HepG2 (cell line): Measurements from ENCODE around the gene ZNF584. TPM values are rescaled to one million over a fixed set of nuclear protein-coding genes. Genes with fewer than 3 reads are reported as not detected.

ENCODE experiments used
- AKAP8 ChIP-seq: sonication (generic); formaldehyde crosslinking; IDR thresholded peaks from 2 replicates; pipeline ENCODE4 v1.5.1; 2020; ENCODE audit warnings: mild to moderate bottlenecking, missing genetic modification reagents
- ARHGAP35 ChIP-seq: sonication (generic); formaldehyde crosslinking; IDR thresholded peaks from 2 replicates; pipeline ENCODE4 v1.9.0; 2022; ENCODE audit warnings: mild to moderate bottlenecking, inconsistent platforms, moderate library complexity, missing genetic modification reagents, borderline replicate concordance
- ARID2 ChIP-seq: sonication (generic); formaldehyde crosslinking; IDR thresholded peaks from 2 replicates; pipeline ENCODE4 v1.8.1; 2022; ENCODE audit warnings: mild to moderate bottlenecking, missing genetic modification reagents, borderline replicate concordance
- CHD2 ChIP-seq: IDR thresholded peaks from 2 replicates; pipeline ENCODE4 v1.6.1; 2011; ENCODE audit warnings: low read depth, low read length, improper control_type of control experiment
- ELF3 ChIP-seq: IDR thresholded peaks from 2 replicates; pipeline ENCODE4 v1.6.1; 2016; ENCODE audit warnings: missing genetic modification reagents, missing compliant biosample characterization
- ETV6 ChIP-seq: sonication (generic); formaldehyde crosslinking; conservative IDR thresholded peaks from 2 replicates; pipeline ENCODE4 v1.4.0; 2020; ENCODE audit warnings: missing genetic modification reagents
- MEIS2 ChIP-seq: sonication (generic); formaldehyde crosslinking; IDR thresholded peaks from 2 replicates; pipeline ENCODE4 v1.9.0; 2021; ENCODE audit warnings: mild to moderate bottlenecking, missing genetic modification reagents
- MTA3 ChIP-seq: sonication (generic); formaldehyde crosslinking; IDR thresholded peaks from 2 replicates; pipeline ENCODE4 v1.4.0; 2020; ENCODE audit warnings: missing genetic modification reagents
- MTF2 ChIP-seq: sonication (generic); formaldehyde crosslinking; IDR thresholded peaks from 2 replicates; pipeline ENCODE4 v1.5.0; 2020; ENCODE audit warnings: missing genetic modification reagents, borderline replicate concordance
- NR2C2 ChIP-seq: sonication (generic); formaldehyde crosslinking; IDR thresholded peaks from 2 replicates; pipeline ENCODE4 v1.4.0; 2020; ENCODE audit warnings: missing genetic modification reagents, mild to moderate bottlenecking, moderate library complexity, borderline replicate concordance
- RXRB ChIP-seq: IDR thresholded peaks from 2 replicates; pipeline ENCODE4 v1.6.1; 2016; ENCODE audit warnings: borderline replicate concordance, missing genetic modification reagents, missing compliant biosample characterization
- TBL1XR1 ChIP-seq: fragments of 150-350 bp; IDR thresholded peaks from 2 replicates; pipeline ENCODE4 v1.6.1; 2014; ENCODE audit warnings: borderline replicate concordance, low read length; ENCODE audit not compliant: partially characterized antibody
- XRCC5 ChIP-seq: fragments of 200-400 bp; formaldehyde crosslinking; optimal IDR thresholded peaks from 2 replicates; pipeline ENCODE3; 2017; ENCODE audit warnings: mild to moderate bottlenecking, low read length
- ZFP90 ChIP-seq: sonication (generic); formaldehyde crosslinking; IDR thresholded peaks from 2 replicates; pipeline ENCODE4 v1.8.0; 2022; ENCODE audit warnings: missing genetic modification reagents, mild to moderate bottlenecking, inconsistent platforms, borderline replicate concordance
- ZNF33A ChIP-seq: sonication (generic); formaldehyde crosslinking; IDR thresholded peaks from 2 replicates; pipeline ENCODE4 v1.5.1; 2020; ENCODE audit warnings: missing genetic modification reagents, mild to moderate bottlenecking, moderate library complexity, borderline replicate concordance
- ZNF460 ChIP-seq: sonication (generic); formaldehyde crosslinking; IDR thresholded peaks from 2 replicates; pipeline ENCODE4 v1.5.1; 2020; ENCODE audit warnings: missing genetic modification reagents, mild to moderate bottlenecking, borderline replicate concordance
- ZNF558 ChIP-seq: sonication (generic); formaldehyde crosslinking; IDR thresholded peaks from 2 replicates; pipeline ENCODE4 v1.9.0; 2022; ENCODE audit warnings: mild to moderate bottlenecking, missing genetic modification reagents, borderline replicate concordance
- polyA plus RNA-seq, 8 experiments: library from polyadenylated mRNA; depleted of rRNA in 3 of 8; stranded (reverse) in 7 of 8; unstranded in 1 of 8; fragments of >200 nt; fragmentation: Illumina TruSeq in 4 of 8; extraction: Trizol in 4 of 8; gene quantifications; 2 replicates each; pipeline versions ENCODE4 v1.2.1 to v1.2.3, GENCODE V29; 2011 to 2016; ENCODE audit warnings: low read depth in 4 of 8, missing spikeins in 1 of 8, mixed read lengths in 1 of 8; ENCODE audit not compliant: insufficient read depth in 1 of 8
- total RNA-seq, 5 experiments: library from RNA; depleted of rRNA; stranded (reverse); fragments of >200 nt; fragmentation: Illumina TruSeq; extraction: Trizol; gene quantifications; 2 replicates each; pipeline ENCODE4 v1.2.3, GENCODE V29; 2016; ENCODE audit warnings: low read depth in 1 of 5
- TF ChIP-seq, protein P1 (sequence below): sonication (generic); formaldehyde crosslinking; IDR thresholded peaks from 2 replicates; pipeline ENCODE4 v1.4.0; 2020; ENCODE audit warnings: missing genetic modification reagents, borderline replicate concordance
- TF ChIP-seq, protein P2 (sequence below): sonication (generic); formaldehyde crosslinking; IDR thresholded peaks from 2 replicates; pipeline ENCODE4 v1.9.0; 2021; ENCODE audit warnings: missing genetic modification reagents, mild to moderate bottlenecking, borderline replicate concordance
- TF ChIP-seq, protein P3 (sequence below), 2 experiments: sonication (generic) in 1 of 2; formaldehyde crosslinking in 1 of 2; IDR thresholded peaks; 2 replicates each; pipeline versions ENCODE4 v1.4.0 to v1.6.1; 2018 to 2020; ENCODE audit warnings: missing genetic modification reagents in 2 of 2, borderline replicate concordance in 1 of 2, low read depth in 1 of 2, mild to moderate bottlenecking in 1 of 2, missing biosample characterization in 1 of 2

The ZNF584 gene
- total and polyA plus RNA-seq, 2 of the 13 experiments (the other 11 are each of a cell fraction or from before 2014, with no cell fraction given): 2.4 to 7.0 TPM

DNA sequence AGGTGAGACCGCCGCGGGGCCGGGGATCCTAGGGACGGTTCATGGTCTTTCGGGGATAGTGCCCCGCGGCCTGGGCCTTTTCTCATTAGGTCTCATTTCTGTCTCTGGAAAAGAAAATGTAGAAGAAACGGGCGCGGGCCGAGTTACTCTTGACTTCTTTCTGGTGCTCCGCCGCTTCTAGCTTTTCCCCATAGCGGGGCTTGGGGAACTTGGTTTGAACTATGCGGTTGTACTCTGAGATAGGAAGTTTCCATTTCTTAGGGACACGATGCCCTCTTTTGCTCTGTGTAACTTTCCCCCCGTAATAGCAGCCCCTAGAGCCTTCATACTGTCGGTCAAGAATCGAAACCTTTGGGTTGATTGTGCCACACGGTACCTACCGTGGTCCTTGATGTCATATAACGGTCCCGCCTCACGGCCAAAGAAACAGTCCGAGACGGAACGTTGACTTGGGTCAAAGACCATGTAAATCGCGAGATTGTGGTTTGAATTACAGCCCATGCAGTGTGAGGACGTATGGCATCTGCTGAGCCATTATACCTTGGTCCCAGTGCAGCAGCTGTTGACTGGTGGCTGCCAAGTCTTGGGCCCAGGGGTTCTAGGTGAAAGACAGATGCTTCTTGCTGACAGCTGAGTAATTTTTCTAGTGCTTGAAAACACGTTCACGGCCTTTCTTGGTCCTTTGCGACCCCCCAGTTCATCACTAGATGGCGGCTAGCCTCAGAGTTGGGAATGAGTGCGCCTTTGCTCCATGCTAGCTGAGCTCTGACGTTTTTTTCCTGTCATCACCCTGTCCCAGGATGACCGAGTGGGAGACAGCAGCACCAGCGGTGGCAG lies 20.9 kb upstream of the ZNF584 start (continued):
- TF ChIP-seq, protein P1, sequence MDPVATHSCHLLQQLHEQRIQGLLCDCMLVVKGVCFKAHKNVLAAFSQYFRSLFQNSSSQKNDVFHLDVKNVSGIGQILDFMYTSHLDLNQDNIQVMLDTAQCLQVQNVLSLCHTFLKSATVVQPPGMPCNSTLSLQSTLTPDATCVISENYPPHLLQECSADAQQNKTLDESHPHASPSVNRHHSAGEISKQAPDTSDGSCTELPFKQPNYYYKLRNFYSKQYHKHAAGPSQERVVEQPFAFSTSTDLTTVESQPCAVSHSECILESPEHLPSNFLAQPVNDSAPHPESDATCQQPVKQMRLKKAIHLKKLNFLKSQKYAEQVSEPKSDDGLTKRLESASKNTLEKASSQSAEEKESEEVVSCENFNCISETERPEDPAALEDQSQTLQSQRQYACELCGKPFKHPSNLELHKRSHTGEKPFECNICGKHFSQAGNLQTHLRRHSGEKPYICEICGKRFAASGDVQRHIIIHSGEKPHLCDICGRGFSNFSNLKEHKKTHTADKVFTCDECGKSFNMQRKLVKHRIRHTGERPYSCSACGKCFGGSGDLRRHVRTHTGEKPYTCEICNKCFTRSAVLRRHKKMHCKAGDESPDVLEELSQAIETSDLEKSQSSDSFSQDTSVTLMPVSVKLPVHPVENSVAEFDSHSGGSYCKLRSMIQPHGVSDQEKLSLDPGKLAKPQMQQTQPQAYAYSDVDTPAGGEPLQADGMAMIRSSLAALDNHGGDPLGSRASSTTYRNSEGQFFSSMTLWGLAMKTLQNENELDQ (CRISPR knock-in tag): no peak; the same call in 1 of the 2 replicates
- TF ChIP-seq, protein P2, sequence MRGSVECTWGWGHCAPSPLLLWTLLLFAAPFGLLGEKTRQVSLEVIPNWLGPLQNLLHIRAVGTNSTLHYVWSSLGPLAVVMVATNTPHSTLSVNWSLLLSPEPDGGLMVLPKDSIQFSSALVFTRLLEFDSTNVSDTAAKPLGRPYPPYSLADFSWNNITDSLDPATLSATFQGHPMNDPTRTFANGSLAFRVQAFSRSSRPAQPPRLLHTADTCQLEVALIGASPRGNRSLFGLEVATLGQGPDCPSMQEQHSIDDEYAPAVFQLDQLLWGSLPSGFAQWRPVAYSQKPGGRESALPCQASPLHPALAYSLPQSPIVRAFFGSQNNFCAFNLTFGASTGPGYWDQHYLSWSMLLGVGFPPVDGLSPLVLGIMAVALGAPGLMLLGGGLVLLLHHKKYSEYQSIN: no peak
- TF ChIP-seq ETV6 (CRISPR knock-in tag) (no peak), ZFP90 (CRISPR knock-in tag) (no peak), CHD2 (no peak), NR2C2 (CRISPR knock-in tag) (peak; percentile 77), ELF3 (CRISPR knock-in tag) (no peak), MEIS2 (CRISPR knock-in tag) (0 out of 2 replicates have a peak, but pooled peaks have one; percentile 11), ARID2 (0 out of 2 replicates have a peak, but pooled peaks have one; percentile 51), ZNF558 (peak; percentile 66; the same call in 1 of the 2 replicates), XRCC5 (no peak), TBL1XR1 (no peak), AKAP8 (CRISPR knock-in tag) (no peak), RXRB (CRISPR knock-in tag) (no peak), MTF2 (CRISPR knock-in tag) (no peak), ZNF460 (CRISPR knock-in tag) (no peak), MTA3 (CRISPR knock-in tag) (no peak), ZNF33A (CRISPR knock-in tag) (no peak), ARHGAP35 (no peak)
- TF ChIP-seq, protein P3, sequence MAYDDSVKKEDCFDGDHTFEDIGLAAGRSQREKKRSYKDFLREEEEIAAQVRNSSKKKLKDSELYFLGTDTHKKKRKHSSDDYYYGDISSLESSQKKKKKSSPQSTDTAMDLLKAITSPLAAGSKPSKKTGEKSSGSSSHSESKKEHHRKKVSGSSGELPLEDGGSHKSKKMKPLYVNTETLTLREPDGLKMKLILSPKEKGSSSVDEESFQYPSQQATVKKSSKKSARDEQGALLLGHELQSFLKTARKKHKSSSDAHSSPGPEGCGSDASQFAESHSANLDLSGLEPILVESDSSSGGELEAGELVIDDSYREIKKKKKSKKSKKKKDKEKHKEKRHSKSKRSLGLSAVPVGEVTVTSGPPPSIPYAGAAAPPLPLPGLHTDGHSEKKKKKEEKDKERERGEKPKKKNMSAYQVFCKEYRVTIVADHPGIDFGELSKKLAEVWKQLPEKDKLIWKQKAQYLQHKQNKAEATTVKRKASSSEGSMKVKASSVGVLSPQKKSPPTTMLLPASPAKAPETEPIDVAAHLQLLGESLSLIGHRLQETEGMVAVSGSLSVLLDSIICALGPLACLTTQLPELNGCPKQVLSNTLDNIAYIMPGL (CRISPR knock-in tag; IDR thresholded peaks at IDR 0.05; ENCODE audit: borderline replicate concordance in 1 of 2, low read depth in 1 of 2): no peak
